Heart right ventricle (tissue), 16 donors: ENCODE data around the gene KIF26A. TPM values are rescaled to one million over a fixed set of nuclear protein-coding genes. Genes with fewer than 3 reads are reported as not detected.
A peak's percentile ranks its signal among the peaks of the same experiment; 100 is the strongest.

Source experiments
- ATAC-seq, 8 donors: fragments of 200-7000 bp; cut with Tn5 transposase; one replicate each; pipeline ENCODE4 v1.9.1; 2020; ENCODE audit warnings: mild to moderate bottlenecking in 8 of 8, moderate library complexity in 8 of 8, moderate number of reproducible peaks in 1 of 8
- DNase-seq, 2 donors: peaks; one replicate each; pipeline ENCODE4 v3.0.0-alpha.2; 2020
- H3K27ac ChIP-seq, 10 donors: fragments of 200-600 bp; sonication (generic) in 2 of 10; one replicate each; pipeline versions ENCODE4 v1.5.0 to v1.8.0; 2020 to 2022; ENCODE audit warnings: mild to moderate bottlenecking in 3 of 10
- H3K27me3 ChIP-seq, 7 donors: fragments of 200-600 bp; one replicate each; pipeline ENCODE4 v1.8.0; 2021 to 2022; ENCODE audit warnings: mild to moderate bottlenecking in 2 of 7
- H3K36me3 ChIP-seq, 9 donors: fragments of 200-600 bp; sonication (generic) in 1 of 9; one replicate each; pipeline versions ENCODE4 v1.5.0 to v1.8.0; 2020 to 2022; ENCODE audit warnings: mild to moderate bottlenecking in 2 of 9
- H3K4me1 ChIP-seq, 9 donors: fragments of 200-600 bp; sonication (generic) in 1 of 9; one replicate each; pipeline versions ENCODE4 v1.5.0 to v1.8.0; 2020 to 2022; ENCODE audit warnings: mild to moderate bottlenecking in 4 of 9
- H3K4me3 ChIP-seq, 10 donors: fragments of 200-600 bp; sonication (generic) in 2 of 10; one replicate each; pipeline versions ENCODE4 v1.5.0 to v1.8.0; 2020 to 2022; ENCODE audit warnings: mild to moderate bottlenecking in 7 of 10, moderate library complexity in 2 of 10
- H3K9me3 ChIP-seq, 11 donors: fragments of 200-600 bp in 10 of 11; sonication (generic) in 2 of 11; one replicate each; pipeline versions ENCODE4 v1.5.0 to v1.8.0; 2013 to 2022; ENCODE audit warnings: mild to moderate bottlenecking in 2 of 11, control low read depth in 1 of 11, moderate library complexity in 1 of 11
- CTCF ChIP-seq, 9 donors: fragments of 200-600 bp; sonication (generic) in 2 of 9; IDR thresholded peaks; one replicate each; pipeline versions ENCODE4 v1.5.0 to v1.8.0; 2021 to 2022; ENCODE audit warnings: antibody characterized with exemption in 9 of 9, mild to moderate bottlenecking in 5 of 9, moderate library complexity in 1 of 9
- WGBS, 2 donors: extraction: QIAGEN DNeasy Blood & Tissue Kit; methylation state at CpG; one replicate each; pipeline ENCODE4 v1.1.7; 2013; ENCODE audit warnings: inconsistent platforms in 1 of 2; 5-methylcytosine and 5-hydroxymethylcytosine counted together
- intact Hi-C, 10 donors: fragments of 100-400 bp; cut with DNase I; formaldehyde crosslinking; loops; one replicate each; pipeline versions ENCODE4 v1.11.1 to v1.14.2; 2022
- polyA plus RNA-seq, 2 donors: library from polyadenylated mRNA; stranded (reverse); fragments of 200-250 nt; gene quantifications; one replicate each; pipeline ENCODE4 v1.2.3, GENCODE V29; 2013
- total RNA-seq, 10 donors: library from RNA; stranded (reverse); fragmentation: NEBNext Ultra II Directional in 3 of 10; extraction: Animal tissue kit (Norgen Biotek cat#: 25700) in 3 of 10; gene quantifications; one replicate each; pipeline versions ENCODE4 v1.2.1 to v1.2.4, GENCODE V29; 2021 to 2023
- donor health status: Arrhythmogenic right ventricular cardiomyopathy.
- donor health status: ischemic (EF 13 %, LVEDD 7.1; RV severe dilation, severe dysfunction).
- donor health status: healthy with polysubstance abuse.
- donor health status: DM: no; HTN: yes; CAD: no.
- donor health status: DM: no; HTN: no; CAD: no.
- donor health status: ischemic (EF 25% LVEDD 6.9; RV normal size, moderate dysfunction).
- donor health status: ischemic (EF 25% LVEDD 5.7; RV mildly dilated, moderate dysfunction).
- donor health status: healthy.
- donor health status: DM: yes; HTN: yes; CAD: no.
- donor health status: Ischemic cardiomyopathy.
- donor health status: ischemic (EF 35%, LVEDD 5.7; RV mildly dilated, moderate dysfunction).
- donor health status: nonischemic (EF 11% LVEDD 7.7; RV severe dilation, severe dysfunction).
- donor health status: DM: yes; HTN: yes; CAD: no.
- donor health status: PGD.
- donor health status: ischemic (EF 29% LVEDD 5.4; RV normal size, mild dysfunction).
- donor health status: nonischemic (EF 23%, LVEDD 6.1; RV moderate dilation, normal function).

Gene KIF26A
- total and polyA plus RNA-seq, 12 donors: 4.1 to 12.2 (median 6.6) TPM

- Histone ChIP-seq H3K4me3 (no peak overlapping the region), H3K9me3 (peaks cover 0 to 33% (median 20%) of the 10 kb centered on the region in 11 donors), H3K27ac (no peak overlapping the region), H3K36me3 (no peaks in the 10 kb centered on the region), H3K27me3 (peaks cover 0 to 30% (median 15%) of the 10 kb centered on the region in 7 donors), H3K4me1 (no peaks in the 10 kb centered on the region)
- intact Hi-C loops: loop anchor here in 2 of 10 donors (5.0 kb wide), 2 partner anchors 47 to 52 kb away; no protein-coding TSS in a partner anchor
- WGBS, 2 donors: 100% methylated on average over 1 of the region's 1 CpG
- TF ChIP-seq CTCF (IDR thresholded peaks at IDR 0.05): no peak
- ATAC-seq (no peak), DNase-seq (no peak)
Measured at GRCh38 chr14:104129556-104129955, 8.8 kb upstream of the KIF26A start.

DNA sequence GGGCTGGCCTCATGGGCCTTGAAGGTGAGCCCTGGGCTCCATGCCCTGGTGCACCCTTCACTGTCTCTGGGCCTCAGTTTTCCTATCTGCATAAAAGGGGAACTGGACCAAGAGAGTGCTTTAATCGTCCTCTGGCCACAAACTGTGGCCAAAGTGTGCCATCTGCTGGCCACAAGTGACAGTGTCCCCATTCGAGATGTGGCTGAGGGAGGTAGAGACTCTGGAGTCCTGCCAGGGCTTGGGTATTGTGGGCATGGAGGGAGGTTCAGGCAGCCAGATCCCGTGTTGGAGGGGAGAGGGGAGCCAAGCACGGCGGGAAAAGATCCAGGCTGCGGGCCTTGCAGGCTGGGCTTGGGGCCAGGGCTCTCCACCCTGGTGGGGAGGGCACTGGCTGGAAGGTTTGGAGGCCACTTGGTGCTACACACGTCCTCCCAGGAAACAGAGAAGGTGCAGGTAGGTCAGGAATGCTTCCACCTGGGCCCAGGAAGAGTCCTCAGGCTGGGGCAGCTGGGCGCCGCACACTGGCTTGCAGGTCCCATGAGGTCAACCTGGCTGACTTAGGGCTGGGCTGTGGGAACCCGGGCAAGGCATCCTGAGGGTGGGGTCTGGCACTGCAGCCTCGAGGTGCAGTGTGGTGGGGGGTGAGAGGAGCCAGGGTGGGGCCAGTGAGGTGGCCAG lies 7.3 kb upstream of the KIF26A start:
- peak; percentile 49 to 81 (median 68) for ATAC-seq
- intact Hi-C loops: loop anchor here in 8 of 10 donors (1.0 to 10.0 kb wide), 6 partner anchors 52 to 506 kb away; no protein-coding TSS in a partner anchor
- Histone ChIP-seq H3K4me3 (no peak overlapping the region), H3K36me3 (no peaks in the 10 kb centered on the region), H3K27me3 (peaks cover 7 to 41% (median 30%) of the 10 kb centered on the region in 7 donors), H3K9me3 (peaks cover 0 to 22% (median 9%) of the 10 kb centered on the region in 11 donors), H3K27ac (no peak overlapping the region), H3K4me1 (peaks cover 0 to 11% (median 10%) of the 10 kb centered on the region in 9 donors)
- TF ChIP-seq CTCF (IDR thresholded peaks at IDR 0.05): peak; percentile 32 to 76 (median 70)
- DNase-seq: peak; percentile 62 to 69
- WGBS, 2 donors: 16 to 19% methylated on average over 11 of the region's 11 CpGs

DNA sequence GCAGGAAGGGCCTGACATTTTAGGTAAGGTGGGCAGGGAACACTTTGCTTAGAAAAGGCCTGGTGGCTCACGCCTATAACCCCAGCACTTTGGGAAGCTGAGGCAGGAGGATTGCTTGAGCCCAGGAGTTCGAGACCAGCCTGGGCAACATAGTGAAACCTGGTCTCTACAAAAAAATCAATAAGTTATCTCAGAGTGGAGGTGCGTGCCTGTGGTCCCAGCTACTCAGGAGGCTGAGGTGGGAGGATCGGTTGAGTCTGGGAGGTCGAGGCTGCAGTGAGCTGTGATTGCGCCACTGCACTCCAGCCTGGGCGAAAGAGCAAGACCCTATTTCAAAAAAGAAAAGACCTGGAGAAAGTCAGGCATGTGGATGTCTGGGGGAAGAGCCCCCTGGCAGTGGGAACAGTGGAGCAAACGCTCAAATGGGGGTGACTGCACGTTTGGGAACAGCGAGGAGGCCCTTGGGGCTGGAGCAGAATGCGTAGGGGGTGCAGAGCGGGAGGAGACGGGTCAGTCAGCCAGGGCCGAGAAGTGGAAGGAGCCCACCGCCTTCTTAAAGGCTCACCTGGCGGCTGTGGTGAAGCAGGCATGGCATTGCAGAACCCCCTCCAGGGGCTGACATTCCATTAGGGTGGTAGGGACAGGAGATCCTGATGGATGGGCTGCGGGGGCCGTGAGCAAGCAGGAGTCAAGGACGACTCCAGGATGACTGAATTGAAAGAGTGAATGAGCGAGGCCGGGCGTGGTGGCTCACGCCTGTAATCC lies 6.2 kb upstream of the KIF26A start:
- intact Hi-C loops: loop anchor here in 8 of 10 donors (1.0 to 10.0 kb wide), 6 partner anchors 53 to 505 kb away; no protein-coding TSS in a partner anchor
- no peak for DNase-seq
- no peak overlapping the region for H3K4me3 ChIP-seq
- TF ChIP-seq CTCF (IDR thresholded peaks at IDR 0.05): no peak
- ATAC-seq: no peak
- no peak overlapping the region for H3K27ac ChIP-seq
- no peaks in the 10 kb centered on the region for H3K36me3 ChIP-seq
- peaks cover 11 to 45% (median 36%) of the 10 kb centered on the region in 7 donors for H3K27me3 ChIP-seq
- peaks cover 7 to 19% (median 18%) of the 10 kb centered on the region in 9 donors for H3K4me1 ChIP-seq
- peaks cover 0 to 22% (median 9%) of the 10 kb centered on the region in 11 donors for H3K9me3 ChIP-seq
- WGBS, 2 donors: 79 to 82% methylated on average over 23 of the region's 23 CpGs

- 26 to 34% methylated on average over 7 of the region's 7 CpGs for WGBS, 2 donors
- ATAC-seq (no peak), DNase-seq (peak in 1 of 2 donors; percentile 8)
- intact Hi-C loops: loop anchor here in 5 of 10 donors (5.0 to 10.0 kb wide), 4 partner anchors 56 to 504 kb away; no protein-coding TSS in a partner anchor
- Histone ChIP-seq H3K27ac (no peak overlapping the region), H3K27me3 (peaks cover 11 to 51% (median 43%) of the 10 kb centered on the region in 7 donors), H3K4me3 (no peak overlapping the region), H3K9me3 (peaks cover 0 to 22% (median 9%) of the 10 kb centered on the region in 11 donors), H3K36me3 (no peaks in the 10 kb centered on the region), H3K4me1 (peaks cover 13 to 28% (median 25%) of the 10 kb centered on the region in 9 donors)
- no peak for TF ChIP-seq CTCF (IDR thresholded peaks at IDR 0.05)
Measured at GRCh38 chr14:104132981-104133380, 5.4 kb upstream of the KIF26A start.
